Measurements from ENCODE around the gene ABHD16A.

DNA sequence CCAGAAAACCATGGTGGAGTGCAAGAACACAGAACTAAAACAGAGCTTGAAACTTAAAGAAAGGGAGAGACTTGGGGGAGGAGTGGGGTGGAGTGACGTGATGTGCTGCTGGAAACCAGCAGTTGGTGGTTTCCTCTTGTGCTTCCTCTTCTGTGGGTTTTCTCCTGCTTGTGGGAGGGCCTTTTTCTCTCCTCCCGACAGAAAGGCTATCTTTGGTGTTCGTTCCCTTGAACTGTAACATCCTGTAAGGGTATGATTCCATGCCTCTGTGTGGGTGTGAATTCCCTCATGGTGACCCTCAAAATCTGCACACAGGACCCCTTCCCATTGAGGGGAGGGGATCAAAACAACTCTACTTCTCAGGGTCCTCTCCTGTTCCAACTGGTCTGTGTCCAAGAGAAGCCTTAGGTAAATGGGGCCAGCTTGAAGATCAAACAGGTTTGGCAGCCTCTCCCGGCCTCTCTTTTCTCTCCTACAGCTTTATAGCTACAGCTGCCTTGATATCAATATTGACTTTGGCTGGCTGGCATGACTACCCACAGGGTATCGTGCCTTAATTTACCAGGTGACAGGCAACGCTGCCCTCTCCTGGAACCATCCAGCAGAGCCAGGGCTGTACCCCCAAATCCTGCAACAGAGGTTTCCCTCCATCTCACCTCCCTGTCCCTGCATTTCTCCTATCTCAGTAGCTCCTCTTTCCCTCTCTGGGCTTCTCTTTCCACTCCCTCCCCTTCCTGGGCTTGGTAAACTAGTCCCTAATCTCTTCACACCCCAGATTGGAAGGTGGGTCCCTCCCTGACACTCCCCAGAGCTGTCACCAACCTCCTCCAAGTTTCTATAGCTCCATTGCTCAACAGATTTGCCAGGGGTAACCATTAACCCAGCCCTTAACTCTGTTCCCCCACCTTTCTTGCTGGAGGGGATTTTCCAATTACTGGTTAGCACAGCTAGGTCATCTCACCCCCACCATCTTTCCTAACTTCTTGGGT lies 35.2 kb upstream of the ABHD16A start:
- TF ChIP-seq, protein P1, sequence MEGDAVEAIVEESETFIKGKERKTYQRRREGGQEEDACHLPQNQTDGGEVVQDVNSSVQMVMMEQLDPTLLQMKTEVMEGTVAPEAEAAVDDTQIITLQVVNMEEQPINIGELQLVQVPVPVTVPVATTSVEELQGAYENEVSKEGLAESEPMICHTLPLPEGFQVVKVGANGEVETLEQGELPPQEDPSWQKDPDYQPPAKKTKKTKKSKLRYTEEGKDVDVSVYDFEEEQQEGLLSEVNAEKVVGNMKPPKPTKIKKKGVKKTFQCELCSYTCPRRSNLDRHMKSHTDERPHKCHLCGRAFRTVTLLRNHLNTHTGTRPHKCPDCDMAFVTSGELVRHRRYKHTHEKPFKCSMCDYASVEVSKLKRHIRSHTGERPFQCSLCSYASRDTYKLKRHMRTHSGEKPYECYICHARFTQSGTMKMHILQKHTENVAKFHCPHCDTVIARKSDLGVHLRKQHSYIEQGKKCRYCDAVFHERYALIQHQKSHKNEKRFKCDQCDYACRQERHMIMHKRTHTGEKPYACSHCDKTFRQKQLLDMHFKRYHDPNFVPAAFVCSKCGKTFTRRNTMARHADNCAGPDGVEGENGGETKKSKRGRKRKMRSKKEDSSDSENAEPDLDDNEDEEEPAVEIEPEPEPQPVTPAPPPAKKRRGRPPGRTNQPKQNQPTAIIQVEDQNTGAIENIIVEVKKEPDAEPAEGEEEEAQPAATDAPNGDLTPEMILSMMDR (IDR thresholded peaks at IDR 0.05) = peak in 4 of 6 experiments; percentile 5 to 51 (median 30)
- peak; percentile 18 to 42 for TF ChIP-seq POLR2A (IDR thresholded peaks at IDR 0.05)

All from Peyer's patch (tissue), 4 donors.